ENCODE results near the gene NEK6. TPM values are rescaled to one million over a fixed set of nuclear protein-coding genes. Genes with fewer than 3 reads are reported as not detected.

NEK6 gene
- total and polyA plus RNA-seq, 9 of the 15 experiments (the other 6 are each of a cell fraction or from before 2014, with no cell fraction given) = 3.1 to 19.0 (median 8.4) TPM

DNA sequence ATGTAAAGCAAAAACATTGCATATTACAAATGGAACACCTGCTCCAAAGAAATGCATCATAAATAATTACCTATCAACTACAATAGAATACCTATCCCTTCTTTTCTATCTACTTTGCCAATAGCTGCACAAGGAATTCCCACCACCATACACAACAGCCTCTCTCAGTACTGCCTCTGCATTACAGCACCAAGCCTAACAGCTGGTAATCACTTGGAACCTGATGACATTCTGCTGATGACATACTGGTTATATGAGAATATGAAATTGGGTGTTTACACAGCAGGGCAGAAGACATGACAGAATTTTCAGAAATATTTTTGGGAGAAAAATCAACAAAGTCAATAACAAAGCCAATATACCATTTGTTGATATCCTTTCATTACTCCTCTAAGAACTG, 114.3 kb downstream of the NEK6 start:
- peaks cover 17% of the 10 kb centered on the region for H4K20me1 ChIP-seq (replicated peaks; ENCODE audit: control insufficient read depth, insufficient read depth, low read length)
- peaks cover 39% of the 10 kb centered on the region for H3K36me3 ChIP-seq (ENCODE audit: control insufficient read depth, insufficient read depth, low read length)
- TF ChIP-seq ZNF830 (CRISPR knock-in tag; IDR thresholded peaks at IDR 0.05) = no peak
- intact Hi-C loops (cut with micrococcal nuclease) = no loop called here
- H3K27ac ChIP-seq (ENCODE audit: extremely low read depth, low read depth, low read length) = no peak overlapping the region
- peaks cover 98% of the 10 kb centered on the region for H3K79me2 ChIP-seq (ENCODE audit: control insufficient read depth, insufficient read depth, low read length)
- no peak overlapping the region for H3K4me2 ChIP-seq (ENCODE audit: insufficient read depth, low read length)
- peaks cover under 1% of the 10 kb centered on the region for H3K9me1 ChIP-seq (ENCODE audit: control insufficient read depth, insufficient read depth, low read length)
- no peak for DNase-seq (ENCODE audit: extremely low read depth in 1 of 4, low spot score in 3 of 4)
- H3K9ac ChIP-seq (ENCODE audit: insufficient read depth in 1 of 2, low read depth in 2 of 2, low read length in 2 of 2) = no peak overlapping the region
- ChIA-PET POLR2A (no interaction called here), CTCF (ENCODE audit: low intra/inter-chr PET ratio) (no interaction called here)
- peaks cover 4% of the 10 kb centered on the region for H3K9me3 ChIP-seq (replicated peaks; ENCODE audit: control insufficient read depth, insufficient read depth, low read depth, low read length)
- no peak for FAIRE-seq
- H2AFZ ChIP-seq (ENCODE audit: low read depth, low read length) = no peak overlapping the region
- H3K4me1 ChIP-seq (replicated peaks in 1 of 2; ENCODE audit: control insufficient read depth in 2 of 2, insufficient read depth in 2 of 2, low read length in 2 of 2) = peaks cover 0 to 17% of the 10 kb centered on the region in 2 experiments; a peak in 4 of 5 replicates
- ATAC-seq = no peak
- no peak overlapping the region for H3K4me3 ChIP-seq
- in situ Hi-C loops (cut with MboI) = no loop called here
- no TSS peak for BruUV-seq (replicated peaks)
- H3K27me3 ChIP-seq (ENCODE audit: control insufficient read depth in 2 of 2, insufficient read depth in 2 of 2, low read length in 2 of 2) = no peaks in the 10 kb centered on the region

- no peaks in the 10 kb centered on the region for H3K9me1 ChIP-seq (ENCODE audit: control insufficient read depth, insufficient read depth, low read length)
- H3K27me3 ChIP-seq (ENCODE audit: control insufficient read depth in 2 of 2, insufficient read depth in 2 of 2, low read length in 2 of 2) = no peaks in the 10 kb centered on the region
- intact Hi-C loops (cut with micrococcal nuclease) = no loop called here
- no peak overlapping the region for H3K4me2 ChIP-seq (ENCODE audit: insufficient read depth, low read length)
- H3K9me3 ChIP-seq (replicated peaks; ENCODE audit: control insufficient read depth, insufficient read depth, low read depth, low read length) = peaks cover 4% of the 10 kb centered on the region
- no peak for DNase-seq (ENCODE audit: extremely low read depth in 1 of 4, low spot score in 3 of 4)
- POLR2A ChIA-PET = interaction anchor here (0.9 kb wide), 1 partner anchor 26 kb away, joined by 3 read pairs; no protein-coding TSS in a partner anchor
- FAIRE-seq = no peak
- no peak for ATAC-seq
- peaks cover 9% of the 10 kb centered on the region; the same call in 1 of the 2 replicates for H4K20me1 ChIP-seq (replicated peaks; ENCODE audit: control insufficient read depth, insufficient read depth, low read length)
- peaks cover 97% of the 10 kb centered on the region for H3K79me2 ChIP-seq (ENCODE audit: control insufficient read depth, insufficient read depth, low read length)
- H3K36me3 ChIP-seq (ENCODE audit: control insufficient read depth, insufficient read depth, low read length) = peaks cover 36% of the 10 kb centered on the region
- no peak overlapping the region for H3K4me3 ChIP-seq
- H3K27ac ChIP-seq (ENCODE audit: extremely low read depth, low read depth, low read length) = no peak overlapping the region
- H3K9ac ChIP-seq (ENCODE audit: insufficient read depth in 1 of 2, low read depth in 2 of 2, low read length in 2 of 2) = no peak overlapping the region
- peaks cover 0 to 7% of the 10 kb centered on the region in 2 experiments; a peak in 3 of 5 replicates for H3K4me1 ChIP-seq (replicated peaks in 1 of 2; ENCODE audit: control insufficient read depth in 2 of 2, insufficient read depth in 2 of 2, low read length in 2 of 2)
- in situ Hi-C loops (cut with MboI) = no loop called here
- TF ChIP-seq, protein P1, sequence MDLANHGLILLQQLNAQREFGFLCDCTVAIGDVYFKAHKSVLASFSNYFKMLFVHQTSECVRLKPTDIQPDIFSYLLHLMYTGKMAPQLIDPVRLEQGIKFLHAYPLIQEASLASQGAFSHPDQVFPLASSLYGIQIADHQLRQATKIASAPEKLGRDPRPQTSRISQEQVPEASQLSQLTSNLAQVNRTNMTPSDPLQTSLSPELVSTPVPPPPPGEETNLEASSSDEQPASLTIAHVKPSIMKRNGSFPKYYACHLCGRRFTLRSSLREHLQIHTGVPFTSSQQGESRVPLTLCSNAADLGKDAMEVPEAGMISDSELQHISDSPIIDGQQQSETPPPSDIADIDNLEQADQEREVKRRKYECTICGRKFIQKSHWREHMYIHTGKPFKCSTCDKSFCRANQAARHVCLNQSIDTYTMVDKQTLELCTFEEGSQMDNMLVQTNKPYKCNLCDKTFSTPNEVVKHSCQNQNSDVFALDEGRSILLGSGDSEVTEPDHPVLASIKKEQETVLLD (IDR thresholded peaks at IDR 0.05) = no peak
- TF ChIP-seq TCF7 (IDR thresholded peaks at IDR 0.05; ENCODE audit: borderline replicate concordance) (no peak), TRIM24 (IDR thresholded peaks at IDR 0.05) (no peak), HNRNPL (IDR thresholded peaks at IDR 0.05; ENCODE audit: low read depth, low read length) (no peak), NFE2L1 (tag; IDR thresholded peaks at IDR 0.05; ENCODE audit: borderline replicate concordance, low read depth) (no peak), ZNF134 (CRISPR knock-in tag; conservative IDR thresholded peaks at IDR 0.05) (no peak), HDGF (IDR thresholded peaks at IDR 0.05) (no peak), ARID2 (IDR thresholded peaks at IDR 0.05) (no peak), KAT7 (CRISPR knock-in tag; IDR thresholded peaks at IDR 0.05; ENCODE audit: borderline replicate concordance) (no peak), RBM14 (IDR thresholded peaks at IDR 0.05; ENCODE audit: borderline replicate concordance, insufficient read depth, low read depth, low read length) (no peak), TBP (optimal IDR thresholded peaks at IDR 0.05; ENCODE audit: low read depth, low read length) (no peak), ZNF75A (CRISPR knock-in tag; IDR thresholded peaks at IDR 0.05) (no peak), BCOR (IDR thresholded peaks at IDR 0.05) (no peak), POLR2G (IDR thresholded peaks at IDR 0.05; ENCODE audit: low read depth, low read length) (no peak), MCM5 (IDR thresholded peaks at IDR 0.05; ENCODE audit: low read depth) (no peak), FOSL1 (tag; conservative IDR thresholded peaks at IDR 0.05) (no peak)
- WGBS (ENCODE audit: insufficient coverage, low coverage, missing lambda C conversion rate) = 81% methylated on average over 4 of the region's 4 CpGs
- CTCF ChIA-PET (ENCODE audit: low intra/inter-chr PET ratio) = no interaction called here
- no peak overlapping the region for H2AFZ ChIP-seq (ENCODE audit: low read depth, low read length)
- no TSS peak for BruUV-seq (replicated peaks)
These were observed 115.6 kb downstream of the NEK6 start for GRCh38 chr9:124373386-124373785.

Measured in K562 (cell line).